Liver (tissue), 3 donors: ENCODE data around the gene THAP7.

ENCODE experiments used
- RXRA ChIP-seq, 2 donors: IDR thresholded peaks; 2 replicates each; pipeline ENCODE4 v1.6.1; 2017 to 2018; ENCODE audit warnings: antibody characterized with exemption in 2 of 2, mild to moderate bottlenecking in 1 of 2
- YY1 ChIP-seq: IDR thresholded peaks from 2 replicates; pipeline ENCODE4 v1.6.1; 2016; ENCODE audit warnings: antibody characterized with exemption, mild to moderate bottlenecking
- TF ChIP-seq, protein P1 (sequence below): fragments of 150-350 bp; IDR thresholded peaks from 2 replicates; pipeline ENCODE4 v1.5.1; 2017; ENCODE audit warnings: improper control_type of control experiment, low read depth, low read length; ENCODE audit not compliant: missing input control
- donor health status: healthy.
- donor health status: healthy.

DNA sequence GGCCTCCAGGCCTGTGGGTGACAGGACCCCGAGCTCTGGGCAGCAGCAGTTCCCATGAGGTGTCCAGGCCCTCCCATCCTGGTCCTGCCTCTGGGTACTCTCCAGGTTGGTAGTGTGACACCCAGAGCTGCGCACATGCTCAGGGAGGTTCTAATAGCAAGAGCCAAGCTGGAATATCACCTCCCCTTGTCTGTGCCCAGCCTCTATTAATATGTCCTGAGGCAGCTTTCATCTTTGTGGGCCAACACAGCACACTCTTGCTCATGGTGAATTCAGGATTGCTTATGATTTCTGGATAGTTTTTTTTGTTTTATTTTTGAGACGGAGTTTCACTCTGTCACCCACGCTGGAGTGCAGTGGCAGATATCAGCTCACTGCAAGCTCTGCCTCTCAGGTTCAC is 16.4 kb upstream of the THAP7 start:
- TF ChIP-seq YY1 (no peak), RXRA (IDR thresholded peaks at IDR 0.05) (no peak)
- TF ChIP-seq, protein P1, sequence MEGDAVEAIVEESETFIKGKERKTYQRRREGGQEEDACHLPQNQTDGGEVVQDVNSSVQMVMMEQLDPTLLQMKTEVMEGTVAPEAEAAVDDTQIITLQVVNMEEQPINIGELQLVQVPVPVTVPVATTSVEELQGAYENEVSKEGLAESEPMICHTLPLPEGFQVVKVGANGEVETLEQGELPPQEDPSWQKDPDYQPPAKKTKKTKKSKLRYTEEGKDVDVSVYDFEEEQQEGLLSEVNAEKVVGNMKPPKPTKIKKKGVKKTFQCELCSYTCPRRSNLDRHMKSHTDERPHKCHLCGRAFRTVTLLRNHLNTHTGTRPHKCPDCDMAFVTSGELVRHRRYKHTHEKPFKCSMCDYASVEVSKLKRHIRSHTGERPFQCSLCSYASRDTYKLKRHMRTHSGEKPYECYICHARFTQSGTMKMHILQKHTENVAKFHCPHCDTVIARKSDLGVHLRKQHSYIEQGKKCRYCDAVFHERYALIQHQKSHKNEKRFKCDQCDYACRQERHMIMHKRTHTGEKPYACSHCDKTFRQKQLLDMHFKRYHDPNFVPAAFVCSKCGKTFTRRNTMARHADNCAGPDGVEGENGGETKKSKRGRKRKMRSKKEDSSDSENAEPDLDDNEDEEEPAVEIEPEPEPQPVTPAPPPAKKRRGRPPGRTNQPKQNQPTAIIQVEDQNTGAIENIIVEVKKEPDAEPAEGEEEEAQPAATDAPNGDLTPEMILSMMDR = no peak
